ENCODE measurements around the gene CCDC9.
"Not testable (repeated sequence)": the region's sequence is repeated elsewhere in the genome, so short reads cannot be mapped to it uniquely, and the experiment has no call there.

Gene CCDC9

GRCh38 chr19:47261946-47262793, 5.8 kb downstream of the CCDC9 start:
- DNase-seq (ENCODE audit: low spot score), result not testable (repeated sequence)

- DNase-seq (ENCODE audit: low spot score), result no peak
These were observed 8.3 kb downstream of the CCDC9 start for GRCh38 chr19:47264629-47265028.

GRCh38 chr19:47266401-47266941, 10.1 kb downstream of the CCDC9 start:
- DNase-seq (ENCODE audit: low spot score), result no peak

- no peak for DNase-seq (ENCODE audit: low spot score)
These were observed 11.0 kb downstream of the CCDC9 start for GRCh38 chr19:47267350-47267759.

GRCh38 chr19:47268028-47268427, 11.7 kb downstream of the CCDC9 start:
- no peak for DNase-seq (ENCODE audit: low spot score)

- no peak for DNase-seq (ENCODE audit: low spot score)
These were observed 13.3 kb downstream of the CCDC9 start for GRCh38 chr19:47269596-47269995.

- DNase-seq (ENCODE audit: low spot score), result no peak
These were observed 14.1 kb downstream of the CCDC9 start for GRCh38 chr19:47270408-47270807.

- DNase-seq (ENCODE audit: low spot score), result no peak
These were observed 15.6 kb downstream of the CCDC9 start for GRCh38 chr19:47271949-47272348.

GRCh38 chr19:47272448-47273312, 16.4 kb downstream of the CCDC9 start:
- peak; percentile 59 for DNase-seq (ENCODE audit: low spot score)

- peak; percentile 97 for DNase-seq (ENCODE audit: low spot score)
These were observed 17.2 kb downstream of the CCDC9 start for GRCh38 chr19:47273313-47274070.

GRCh38 chr19:47274071-47274890, 18.0 kb downstream of the CCDC9 start, which contains the start of gene INAFM1:
INAFM1 (plus strand) TSS chr19:47274885; CDS start chr19:47274920, 35 bp downstream.
- DNase-seq (ENCODE audit: low spot score), result peak; percentile 91

- no peak for DNase-seq (ENCODE audit: low spot score)
These were observed 18.8 kb downstream of the CCDC9 start for GRCh38 chr19:47274891-47275761.

- no peak for DNase-seq (ENCODE audit: low spot score)
These were observed 19.6 kb downstream of the CCDC9 start for GRCh38 chr19:47275791-47276461.

- not testable (repeated sequence) for DNase-seq (ENCODE audit: low spot score)
These were observed 20.2 kb downstream of the CCDC9 start for GRCh38 chr19:47276513-47276912.

GRCh38 chr19:47280183-47280797, 24.0 kb downstream of the CCDC9 start:
- peak; percentile 64 for DNase-seq (ENCODE audit: low spot score)

GRCh38 chr19:47283405-47284059, 27.2 kb downstream of the CCDC9 start:
- no peak for DNase-seq (ENCODE audit: low spot score)

- peak; percentile 49 for DNase-seq (ENCODE audit: low spot score)
These were observed 28.1 kb downstream of the CCDC9 start for GRCh38 chr19:47284324-47284899.

- peak; percentile 67 for DNase-seq (ENCODE audit: low spot score)
These were observed 39.7 kb downstream of the CCDC9 start for GRCh38 chr19:47296036-47296435.

Data from HuH-7 (cell line).